Globus pallidus (tissue), 1 donor: ENCODE results near the gene RHOF.

Source experiments
- DNase-seq: peaks from one replicate; pipeline ENCODE4 v3.0.0-alpha.2; 2015; ENCODE audit warnings: low spot score

The RHOF gene

DNA sequence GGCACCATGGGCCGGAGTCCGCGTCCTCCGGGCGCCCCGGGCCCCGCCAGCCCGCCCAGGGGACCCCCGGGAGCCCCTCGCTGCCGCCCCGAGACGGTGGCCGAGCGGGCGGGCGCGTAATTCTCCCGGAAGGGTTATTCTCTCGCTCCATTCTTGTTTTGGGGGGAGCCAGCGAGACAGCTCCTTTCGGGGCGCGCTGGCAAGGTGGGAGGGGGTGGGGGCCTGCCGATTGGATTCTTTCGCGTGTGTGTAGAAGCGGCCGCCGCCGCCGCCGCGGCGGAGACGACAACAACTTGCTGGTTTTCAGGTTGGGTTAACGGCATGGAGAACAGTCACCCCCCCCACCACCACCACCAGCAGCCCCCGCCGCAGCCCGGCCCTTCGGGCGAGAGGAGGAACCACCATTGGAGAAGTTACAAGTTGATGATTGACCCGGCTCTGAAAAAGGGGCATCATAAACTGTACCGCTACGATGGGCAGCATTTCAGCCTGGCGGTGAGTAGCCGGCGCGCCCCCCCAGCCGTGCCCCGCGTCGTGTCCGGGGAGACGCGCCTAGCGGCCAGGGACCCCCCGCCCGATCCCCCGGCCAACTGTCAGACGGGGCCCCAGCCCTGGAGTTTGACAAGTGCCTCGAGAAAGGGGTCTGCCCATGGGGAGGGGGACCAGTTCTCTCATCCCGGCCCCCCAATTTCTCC lies 11.1 kb upstream of the RHOF start:
- peak; percentile 26 for DNase-seq

GRCh38 chr12:121803861-121804416 lies 10.5 kb upstream of the RHOF start, which contains the start of gene SETD1B:
Gene SETD1B, plus strand, starts transcription at chr12:121804009. Its CDS starts 729 bp downstream, at chr12:121804738.
- DNase-seq: peak; percentile 60

GRCh38 chr12:121802843-121803698 lies 9.6 kb upstream of the RHOF start:
- peak; percentile 95 for DNase-seq

- DNase-seq: no peak
Measured at GRCh38 chr12:121802485-121802842, 9.0 kb upstream of the RHOF start.

GRCh38 chr12:121801595-121802484 lies 8.4 kb upstream of the RHOF start:
- peak; percentile 64 for DNase-seq

- DNase-seq: peak; percentile 81
Measured at GRCh38 chr12:121800694-121801594, 7.5 kb upstream of the RHOF start.

DNA sequence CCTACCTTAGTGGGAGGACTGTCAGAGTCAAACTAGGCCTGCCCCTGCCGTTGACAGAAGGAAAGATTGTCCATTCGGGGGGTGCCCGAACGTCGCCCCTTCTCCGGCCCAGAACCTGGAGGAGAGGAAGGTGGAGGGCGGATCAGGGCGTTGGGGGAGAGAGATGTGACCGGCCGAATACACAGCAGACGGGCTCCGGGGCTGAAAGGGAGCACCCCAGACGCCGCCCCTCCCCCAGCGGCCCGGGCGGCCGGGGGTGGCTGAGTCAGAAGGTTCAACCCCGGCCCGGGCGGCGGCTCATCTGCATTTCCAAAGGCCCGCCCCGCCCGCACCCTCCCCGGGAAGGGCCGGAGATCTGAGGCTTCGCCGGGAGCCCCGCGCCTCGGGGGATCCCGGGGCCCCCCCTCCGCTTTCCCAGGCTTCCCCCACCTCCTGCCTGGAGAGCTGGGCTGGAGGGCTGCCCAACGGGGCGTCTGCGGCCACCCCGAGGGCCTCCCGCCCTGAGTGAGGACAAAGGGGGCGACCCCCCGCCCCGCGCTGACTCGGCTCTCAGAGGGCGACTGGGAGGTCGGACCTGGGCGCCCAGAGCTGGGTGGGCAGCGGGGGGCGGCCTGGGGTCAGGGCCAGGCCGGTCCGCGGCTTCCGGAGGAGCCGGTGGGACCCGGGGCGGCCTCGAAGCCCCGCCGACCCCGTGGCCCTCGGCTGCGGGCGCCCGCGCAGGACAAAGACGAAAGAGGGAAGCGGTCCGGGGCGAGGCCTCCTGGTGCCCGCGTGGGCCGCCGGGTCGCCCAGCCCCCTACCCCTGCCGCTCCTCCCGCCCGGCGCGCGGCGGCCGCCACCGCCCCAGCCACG lies 6.6 kb upstream of the RHOF start:
- DNase-seq: peak; percentile 75

DNA sequence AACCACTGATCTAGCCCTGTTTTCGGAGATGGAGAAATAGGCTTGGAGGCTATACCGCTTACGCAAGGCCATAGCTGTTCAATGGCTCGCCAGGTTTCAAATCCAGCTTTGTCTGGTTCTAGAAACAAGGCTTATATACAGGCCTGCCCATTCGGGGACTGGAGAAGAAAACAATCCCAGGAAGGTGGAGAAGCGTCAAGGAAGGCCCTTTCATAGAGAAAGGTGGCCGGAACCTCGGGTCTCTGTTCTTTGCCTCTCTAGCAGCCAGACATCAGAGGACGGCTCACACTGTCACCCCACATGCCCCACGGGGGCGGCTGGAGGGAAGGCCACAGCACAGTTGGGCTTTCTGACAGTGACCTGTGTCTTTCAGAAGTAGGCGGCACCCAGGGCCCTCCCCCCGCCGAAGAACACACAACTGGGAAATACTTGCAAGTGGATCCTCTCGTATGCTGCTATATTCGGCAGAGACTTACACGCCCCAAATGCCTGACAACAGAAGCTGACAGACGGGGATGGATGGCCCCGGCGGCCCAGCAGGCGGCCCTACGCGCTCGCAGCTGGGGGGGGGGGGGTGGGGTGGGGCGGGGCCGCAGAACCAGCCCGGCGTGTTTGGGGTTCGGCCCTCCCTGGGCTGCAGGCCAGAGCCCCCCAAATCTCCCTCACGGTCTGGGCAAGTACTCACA lies 5.8 kb upstream of the RHOF start:
- DNase-seq: peak; percentile 75

- DNase-seq: no peak
Measured at GRCh38 chr12:121798787-121799155, 5.3 kb upstream of the RHOF start.

DNA sequence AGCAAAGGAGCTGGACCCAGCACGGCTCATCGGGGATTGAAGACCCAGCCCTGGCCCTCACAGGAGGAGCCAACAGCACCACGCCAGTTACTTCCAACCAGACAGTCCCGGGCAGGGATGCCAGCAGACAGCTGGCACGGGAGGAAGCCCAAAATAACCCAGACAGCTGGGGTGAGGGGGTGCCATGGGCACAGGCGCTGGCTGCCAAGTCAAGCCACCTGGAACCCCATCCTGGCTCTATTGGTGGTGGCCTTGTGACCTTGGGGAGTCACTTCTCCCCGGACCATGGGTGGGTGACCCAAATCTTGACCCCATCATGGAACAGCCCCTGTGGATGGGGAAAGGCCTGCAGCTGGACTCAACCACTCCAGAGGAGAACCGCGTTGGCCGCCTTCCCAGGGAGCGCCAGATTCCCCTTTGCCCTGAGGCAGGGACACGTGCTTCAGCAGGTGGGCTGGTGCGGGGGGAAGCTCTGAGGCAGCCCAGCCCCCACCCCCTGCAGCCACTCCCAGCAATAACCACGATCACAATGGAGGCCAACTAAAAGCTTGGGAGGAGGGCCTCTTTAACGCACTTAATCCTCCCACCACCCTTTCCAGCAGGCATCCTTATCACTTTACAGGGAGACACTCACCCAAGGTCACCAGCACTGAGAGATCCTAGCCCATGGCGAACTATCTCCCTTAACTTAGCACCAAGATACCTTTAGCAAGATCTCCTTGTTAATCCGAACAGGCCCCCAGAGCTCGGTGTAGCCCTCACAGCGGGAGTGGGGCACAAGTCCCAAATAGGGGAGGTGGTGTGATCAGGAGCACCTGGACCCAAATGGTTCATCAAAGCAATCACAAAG lies 4.7 kb upstream of the RHOF start:
- DNase-seq: peak; percentile 74

DNA sequence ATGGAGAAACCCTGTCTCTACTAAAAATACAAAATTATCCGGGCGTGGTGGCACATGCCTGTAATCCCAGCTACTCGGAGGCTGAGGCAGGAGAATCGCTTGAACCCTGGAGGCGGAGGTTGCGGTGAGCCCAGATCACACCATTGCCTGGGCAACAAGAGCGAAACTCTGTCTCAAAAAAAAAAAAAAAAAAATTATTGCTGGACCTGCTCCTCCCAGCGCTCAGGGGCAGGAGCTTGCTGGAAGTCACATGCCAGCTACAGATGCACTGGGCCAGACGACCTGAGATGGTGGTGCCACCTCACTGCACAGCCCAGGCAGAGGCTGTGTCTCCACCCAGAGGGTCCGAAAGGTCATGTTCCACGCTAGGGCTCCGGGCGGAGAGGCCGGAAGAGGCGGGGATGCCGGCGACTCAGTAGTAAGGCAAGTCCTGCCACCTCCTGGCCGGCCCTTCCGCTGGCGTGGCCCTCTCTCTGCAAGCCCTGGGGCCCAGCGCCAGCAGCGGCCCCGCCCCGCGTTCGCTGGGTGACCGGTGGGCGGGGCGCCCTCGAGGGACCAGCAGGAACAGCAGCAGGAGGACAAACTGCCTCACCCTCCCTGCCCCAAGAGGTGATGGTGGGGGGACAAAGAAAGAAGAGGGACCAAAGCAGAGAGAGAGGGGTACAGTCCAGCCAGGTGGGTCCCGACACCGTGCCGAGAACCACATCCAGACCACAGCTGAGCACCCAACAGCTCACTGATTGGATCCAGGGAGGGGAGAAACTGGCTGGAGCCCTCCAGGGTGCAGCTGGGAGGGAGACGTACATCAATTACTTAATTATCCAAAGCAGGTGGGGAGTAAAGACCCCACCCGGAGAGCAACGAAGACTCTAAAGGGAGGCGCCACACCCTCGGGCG lies 3.6 kb upstream of the RHOF start:
- peak; percentile 85 for DNase-seq

DNA sequence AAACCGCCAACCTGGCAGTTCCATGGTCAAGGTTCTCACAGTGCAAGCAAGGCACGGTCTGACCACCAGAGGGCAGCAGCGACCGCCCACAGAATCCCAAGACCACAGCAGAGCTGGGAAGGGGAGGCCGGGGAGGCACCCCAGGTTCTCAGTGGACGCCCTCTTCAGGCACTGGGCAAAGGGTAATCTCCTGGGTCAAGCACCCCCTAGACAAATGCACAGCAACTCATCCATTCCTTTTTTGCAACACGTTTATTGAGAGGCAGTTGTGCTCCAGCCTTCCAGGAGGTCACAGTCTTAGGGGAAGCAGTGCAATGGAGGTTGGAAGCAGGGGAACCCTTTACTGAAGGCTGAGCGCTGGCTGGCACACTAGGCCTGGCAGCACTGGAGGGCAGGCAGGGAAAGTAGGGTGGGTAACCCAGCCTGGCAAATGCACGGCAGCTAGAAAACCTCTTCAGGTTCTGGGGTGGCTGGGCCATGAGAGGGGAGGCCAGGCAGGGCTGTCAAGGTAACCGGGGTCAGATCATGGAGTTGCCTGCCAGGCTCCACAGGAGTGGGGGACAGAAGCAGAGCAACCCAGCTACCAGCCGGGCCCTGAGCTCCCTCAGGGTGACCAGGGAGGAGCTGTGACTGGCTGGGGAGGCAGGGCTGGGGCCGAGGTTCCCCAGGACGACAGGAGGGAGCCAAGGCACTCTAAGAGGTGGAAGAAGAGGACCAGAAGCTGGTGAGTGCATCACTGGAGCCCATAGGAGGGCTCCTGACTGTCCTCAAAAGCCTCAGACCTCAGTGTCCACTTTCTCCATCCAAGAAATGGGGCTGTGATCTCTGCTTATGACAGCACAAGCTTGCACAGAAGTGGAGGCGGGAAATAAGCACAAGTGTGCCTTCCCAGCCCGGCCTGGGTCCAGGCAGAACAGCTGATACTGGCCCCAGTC lies 1.8 kb upstream of the RHOF start:
- peak; percentile 83 for DNase-seq

- no peak for DNase-seq
Measured at GRCh38 chr12:121794534-121795033, 1.1 kb upstream of the RHOF start.

DNA sequence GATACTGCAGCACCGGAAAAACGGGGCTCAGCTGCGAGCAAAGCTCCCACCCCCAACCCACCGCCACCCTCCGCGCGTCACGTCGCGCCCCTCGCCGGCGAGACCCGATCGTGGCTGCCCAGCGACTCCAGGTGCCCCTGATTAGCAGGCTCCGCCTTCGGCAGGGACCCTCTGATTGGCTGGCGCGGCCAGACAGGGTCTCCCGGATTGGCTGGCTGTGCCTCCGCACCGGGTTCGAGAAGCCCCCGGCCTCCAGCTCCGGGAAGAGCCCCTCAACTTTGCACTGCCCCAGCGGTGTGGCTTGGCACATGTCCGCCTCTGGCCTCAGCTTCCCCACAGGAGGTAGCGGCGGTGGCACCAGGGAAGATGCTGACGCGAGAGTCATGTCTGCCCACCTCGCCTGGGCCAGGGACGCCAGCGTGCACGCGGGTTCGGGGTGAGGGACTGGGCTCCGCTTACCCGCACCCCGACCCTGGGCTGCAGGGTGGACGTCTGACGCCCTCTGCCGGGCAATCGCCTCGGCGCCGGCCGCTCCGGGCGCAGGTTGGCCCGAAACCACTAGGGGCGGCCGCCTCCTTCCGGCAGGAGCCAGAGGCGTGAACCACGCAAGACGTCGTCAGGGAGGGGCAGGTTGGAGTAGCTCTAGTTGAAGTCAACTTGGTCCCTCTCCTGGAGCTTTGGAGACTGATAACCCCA lies 498 bp upstream of the RHOF start:
- DNase-seq: peak; percentile 77
